Neural cell (in vitro differentiated cells): ENCODE measurements around the gene LMNA. TPM values are rescaled to one million over a fixed set of nuclear protein-coding genes. Genes with fewer than 3 reads are reported as not detected.

Source experiments
- H2AFZ ChIP-seq: fragments of 200-600, 300-800 bp; sonication (generic), shearing (Covaris generic); 2 replicates; pipeline ENCODE4 v1.6.0; 2014; ENCODE audit warnings: low read depth, mild to moderate bottlenecking, antibody characterized with exemption, low read length, moderate library complexity
- H3F3A ChIP-seq: fragments of 200-600 bp; shearing (Covaris generic); 2 replicates; pipeline ENCODE4 v1.6.1; 2016; ENCODE audit warnings: mild to moderate bottlenecking, moderate library complexity, mixed read lengths, antibody characterized with exemption, low read length; ENCODE audit not compliant: insufficient read depth, poor library complexity, severe bottlenecking
- H3K27ac ChIP-seq: fragments of 200-600, 300-800 bp; sonication (generic), shearing (Covaris generic); 2 replicates; pipeline ENCODE4 v1.5.1; 2014; ENCODE audit warnings: mild to moderate bottlenecking, low read length, moderate library complexity
- H3K27me3 ChIP-seq: fragments of 300-800, 200-600 bp; sonication (generic), shearing (Covaris generic); 2 replicates; pipeline ENCODE4 v1.6.0; 2014; ENCODE audit warnings: mild to moderate bottlenecking, low read depth, low read length, moderate library complexity; ENCODE audit not compliant: insufficient read depth
- H3K36me3 ChIP-seq: fragments of 300-800, 200-600 bp; sonication (generic), shearing (Covaris generic); 2 replicates; pipeline ENCODE4 v1.5.1; 2014; ENCODE audit warnings: mild to moderate bottlenecking, antibody characterized with exemption, low read length, moderate library complexity; ENCODE audit not compliant: insufficient read depth
- H3K4me2 ChIP-seq: fragments of 300-800, 200-600 bp; sonication (generic), shearing (Covaris generic); 2 replicates; pipeline ENCODE4 v1.6.0; 2014; ENCODE audit warnings: mild to moderate bottlenecking, low read length
- H3K4me3 ChIP-seq: fragments of 300-800, 200-600 bp; sonication (generic), shearing (Covaris generic); 2 replicates; pipeline ENCODE4 v1.5.1; 2014; ENCODE audit warnings: mild to moderate bottlenecking, low read length, moderate library complexity
- H3K79me2 ChIP-seq: fragments of 200-600 bp; shearing (Covaris generic); replicated peaks from 2 replicates; pipeline ENCODE4 v1.6.0; 2014; ENCODE audit warnings: mild to moderate bottlenecking, low read length, moderate library complexity; ENCODE audit not compliant: insufficient read depth
- H3K9ac ChIP-seq: fragments of 300-800, 200-600 bp; sonication (generic), shearing (Covaris generic); 2 replicates; pipeline ENCODE4 v1.6.1; 2016; ENCODE audit warnings: mild to moderate bottlenecking, low read length, mixed read lengths
- H3K9me2 ChIP-seq: fragments of 200-600 bp; shearing (Covaris generic); 2 replicates; pipeline ENCODE4 v1.6.1; 2016; ENCODE audit warnings: mild to moderate bottlenecking, low read length, mixed read lengths; ENCODE audit not compliant: insufficient read depth
- H3K9me3 ChIP-seq: fragments of 200-600, 300-800 bp; sonication (generic), shearing (Covaris generic); 2 replicates; pipeline ENCODE4 v1.6.1; 2016; ENCODE audit warnings: mild to moderate bottlenecking, mixed run types, low read length, moderate library complexity, mixed read lengths
- H4K20me1 ChIP-seq: fragments of 200-600 bp; shearing (Covaris generic); 2 replicates; pipeline ENCODE4 v1.6.1; 2016; ENCODE audit warnings: mild to moderate bottlenecking, mixed run types; ENCODE audit not compliant: insufficient read depth
- EP300 ChIP-seq: fragments of 450-650 bp; conservative IDR thresholded peaks from 2 replicates; pipeline ENCODE4 v1.6.1; 2014; ENCODE audit warnings: antibody characterized with exemption, mild to moderate bottlenecking, moderate library complexity; ENCODE audit not compliant: poor library complexity, severe bottlenecking
- EZH2 ChIP-seq: fragments of 200-600, 300-800 bp; shearing (Covaris generic), sonication (generic); IDR thresholded peaks from 2 replicates; pipeline ENCODE4 v1.6.1; 2014; ENCODE audit warnings: antibody characterized with exemption, low read length, borderline replicate concordance, mild to moderate bottlenecking; ENCODE audit not compliant: insufficient read depth, poor library complexity, severe bottlenecking
- MXI1 ChIP-seq: fragments of 450-650 bp; conservative IDR thresholded peaks from 2 replicates; pipeline ENCODE4 v1.6.1; 2014; ENCODE audit warnings: antibody characterized with exemption, mild to moderate bottlenecking; ENCODE audit not compliant: poor library complexity, severe bottlenecking
- POLR2AphosphoS5 ChIP-seq: IDR thresholded peaks from 2 replicates; pipeline ENCODE4 v1.6.1; 2012
- RAD21 ChIP-seq: fragments of 450-650 bp; conservative IDR thresholded peaks from 2 replicates; pipeline ENCODE4 v1.6.1; 2014; ENCODE audit warnings: antibody characterized with exemption, mild to moderate bottlenecking, moderate library complexity
- REST ChIP-seq: IDR thresholded peaks from 2 replicates; pipeline ENCODE4 v1.6.1; 2012; ENCODE audit warnings: borderline replicate concordance
- SMC3 ChIP-seq: fragments of 450-650 bp; conservative IDR thresholded peaks from 2 replicates; pipeline ENCODE4 v1.6.1; 2014; ENCODE audit warnings: antibody characterized with exemption, mild to moderate bottlenecking, moderate library complexity; ENCODE audit not compliant: poor library complexity
- TAF1 ChIP-seq: IDR thresholded peaks from 2 replicates; pipeline ENCODE4 v1.6.1; 2012; ENCODE audit warnings: low read depth
- polyA plus RNA-seq: library from polyadenylated mRNA; depleted of rRNA; stranded (reverse); fragments of >200 nt; gene quantifications from 2 replicates; pipeline ENCODE4 v1.2.3, GENCODE V29; 2014
- TF ChIP-seq, protein P1 (sequence below): fragments of 450-650 bp; IDR thresholded peaks from 2 replicates; pipeline ENCODE4 v1.5.1; 2014; ENCODE audit warnings: antibody characterized with exemption, mild to moderate bottlenecking, moderate library complexity; ENCODE audit not compliant: poor library complexity, severe bottlenecking

LMNA gene
- polyA plus RNA-seq, 1 donor from 2014 or later, result 90.7 TPM

GRCh38 chr1:156104861-156105832, 9.4 kb upstream of the LMNA start:
- TF ChIP-seq EP300 (no peak), SMC3 (no peak), TAF1 (no peak), REST (no peak), EZH2 (no peak), POLR2AphosphoS5 (no peak), MXI1 (no peak), RAD21 (no peak)
- TF ChIP-seq, protein P1, sequence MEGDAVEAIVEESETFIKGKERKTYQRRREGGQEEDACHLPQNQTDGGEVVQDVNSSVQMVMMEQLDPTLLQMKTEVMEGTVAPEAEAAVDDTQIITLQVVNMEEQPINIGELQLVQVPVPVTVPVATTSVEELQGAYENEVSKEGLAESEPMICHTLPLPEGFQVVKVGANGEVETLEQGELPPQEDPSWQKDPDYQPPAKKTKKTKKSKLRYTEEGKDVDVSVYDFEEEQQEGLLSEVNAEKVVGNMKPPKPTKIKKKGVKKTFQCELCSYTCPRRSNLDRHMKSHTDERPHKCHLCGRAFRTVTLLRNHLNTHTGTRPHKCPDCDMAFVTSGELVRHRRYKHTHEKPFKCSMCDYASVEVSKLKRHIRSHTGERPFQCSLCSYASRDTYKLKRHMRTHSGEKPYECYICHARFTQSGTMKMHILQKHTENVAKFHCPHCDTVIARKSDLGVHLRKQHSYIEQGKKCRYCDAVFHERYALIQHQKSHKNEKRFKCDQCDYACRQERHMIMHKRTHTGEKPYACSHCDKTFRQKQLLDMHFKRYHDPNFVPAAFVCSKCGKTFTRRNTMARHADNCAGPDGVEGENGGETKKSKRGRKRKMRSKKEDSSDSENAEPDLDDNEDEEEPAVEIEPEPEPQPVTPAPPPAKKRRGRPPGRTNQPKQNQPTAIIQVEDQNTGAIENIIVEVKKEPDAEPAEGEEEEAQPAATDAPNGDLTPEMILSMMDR, result no peak
- H3K36me3 ChIP-seq, result no peaks in the 10 kb centered on the region
- H4K20me1 ChIP-seq, result no peaks in the 10 kb centered on the region
- H3K27ac ChIP-seq, result peak overlapping the region; percentile 82
- peaks cover 34% of the 10 kb centered on the region for H3K79me2 ChIP-seq
- H3F3A ChIP-seq, result peaks cover 5% of the 10 kb centered on the region
- no peak overlapping the region for H3K4me2 ChIP-seq
- H3K4me3 ChIP-seq, result peak overlapping the region; percentile 53
- H3K9ac ChIP-seq, result peak overlapping the region; percentile 61
- H3K9me2 ChIP-seq, result no peaks in the 10 kb centered on the region
- H3K27me3 ChIP-seq, result no peaks in the 10 kb centered on the region
- no peak overlapping the region for H2AFZ ChIP-seq
- H3K9me3 ChIP-seq, result no peaks in the 10 kb centered on the region

DNA sequence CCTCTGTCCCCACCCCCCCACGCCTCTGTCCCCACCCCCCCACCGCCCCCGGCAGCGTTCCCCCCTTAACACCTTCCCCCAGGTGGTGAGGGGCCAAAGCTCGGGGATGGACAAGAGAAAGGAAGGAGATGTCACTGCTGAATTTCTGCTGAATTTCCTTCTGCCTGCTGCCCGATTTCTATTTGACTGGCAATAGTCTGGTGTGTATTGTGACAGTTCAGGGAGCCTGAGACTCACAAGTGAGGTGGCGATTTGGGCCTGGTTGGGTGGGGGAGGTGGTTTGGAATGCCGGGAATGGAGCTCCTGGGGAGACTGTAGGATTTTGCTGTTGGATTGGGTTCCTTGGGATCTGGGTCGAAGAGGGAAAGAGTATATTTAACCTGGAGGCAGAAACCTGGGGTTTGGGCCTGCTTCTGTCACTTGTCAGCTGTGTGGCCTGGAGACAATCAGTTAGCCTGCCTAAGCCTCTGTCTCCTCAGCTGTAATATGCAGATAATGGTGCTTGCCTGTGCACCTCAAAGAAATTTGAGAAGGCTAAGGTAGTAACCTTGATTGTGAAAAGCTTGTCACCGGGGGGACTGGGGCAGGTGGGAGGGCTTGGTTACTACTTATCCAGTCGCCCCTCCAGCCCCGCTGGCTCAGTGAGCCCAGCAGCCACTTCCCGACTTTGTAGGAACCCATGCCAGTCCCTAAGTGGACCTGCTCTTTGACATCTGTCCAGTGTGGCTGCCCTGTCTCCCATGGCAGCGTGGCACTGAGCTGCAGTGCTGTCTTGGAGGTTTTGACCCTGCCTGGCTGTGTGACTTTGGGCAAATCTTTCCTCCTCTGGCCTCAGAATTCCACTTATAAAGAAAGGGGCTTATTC, 7.7 kb upstream of the LMNA start:
- Histone ChIP-seq H3K27ac (peak overlapping the region; percentile 82), H2AFZ (no peak overlapping the region), H3K27me3 (no peaks in the 10 kb centered on the region), H3K36me3 (no peaks in the 10 kb centered on the region), H3K9me3 (no peaks in the 10 kb centered on the region), H4K20me1 (no peaks in the 10 kb centered on the region), H3K4me2 (no peak overlapping the region), H3K4me3 (peak overlapping the region; percentile 53), H3K9ac (peak overlapping the region; percentile 61), H3K79me2 (peaks cover 28% of the 10 kb centered on the region), H3K9me2 (no peaks in the 10 kb centered on the region), H3F3A (peaks cover 5% of the 10 kb centered on the region)
- no peak for TF ChIP-seq TAF1
- TF ChIP-seq REST, result no peak
- no peak for TF ChIP-seq EZH2
- no peak for TF ChIP-seq MXI1
- TF ChIP-seq, protein P1, result no peak
- TF ChIP-seq RAD21, result no peak
- TF ChIP-seq POLR2AphosphoS5, result no peak
- no peak for TF ChIP-seq SMC3
- TF ChIP-seq EP300, result no peak
